Panc1 (cell line): ENCODE measurements around the gene PTGS2. TPM values are rescaled to one million over a fixed set of nuclear protein-coding genes. Genes with fewer than 3 reads are reported as not detected.

ENCODE experiments used
- ATAC-seq: fragments of 200-7000 bp; cut with Tn5 transposase; 2 replicates; pipeline ENCODE4 v1.9.1; 2020; ENCODE audit warnings: mild to moderate bottlenecking, moderate library complexity
- BruUV-seq: library from RNA; stranded (reverse); fragments of 400-500 nt; replicated peaks from 2 replicates; lab custom pipeline; 2021; lab: Mats Ljungman, UMichigan
- CTCF ChIA-PET: fragments of 300-600 bp; sonication (Branson Sonifier 250); formaldehyde crosslinking; loops from one replicate; lab custom pipeline; 2022; ENCODE audit warnings: antibody characterized with exemption; lab: Charles Lee
- POLR2A ChIA-PET: fragments of 300-600 bp; sonication (Branson Sonifier 250); formaldehyde crosslinking; loops from one replicate; lab custom pipeline; 2022; ENCODE audit warnings: antibody characterized with exemption; lab: Charles Lee
- DNase-seq: peaks from one replicate; pipeline ENCODE4 v3.0.0-alpha.2; 2010; ENCODE audit warnings: low read depth, low spot score
- H3K27ac ChIP-seq: 2 replicates; pipeline ENCODE4 v1.5.1; 2011; ENCODE audit warnings: mild to moderate bottlenecking, low read length, inconsistent platforms
- H3K27me3 ChIP-seq: fragments of 200-500 bp; sonication (Bioruptor generic); 2 replicates; pipeline ENCODE4 v1.6.0; 2014; ENCODE audit warnings: low read length, inconsistent platforms; ENCODE audit not compliant: control insufficient read depth, insufficient read depth
- H3K36me3 ChIP-seq: fragments of 200-500 bp; sonication (Bioruptor generic); 2 replicates; pipeline ENCODE4 v1.5.1; 2014; ENCODE audit warnings: inconsistent platforms, mild to moderate bottlenecking, low read length, moderate library complexity; ENCODE audit not compliant: control insufficient read depth, insufficient read depth
- H3K4me1 ChIP-seq: 2 replicates; pipeline ENCODE4 v1.5.1; 2011; ENCODE audit warnings: inconsistent platforms, mild to moderate bottlenecking, low read length, moderate library complexity; ENCODE audit not compliant: control insufficient read depth, insufficient read depth
- H3K4me3 ChIP-seq, 2 experiments: 2 replicates each; pipeline ENCODE4 v1.5.1; 2011 to 2012; ENCODE audit warnings: low read depth in 2 of 2, low read length in 2 of 2, mild to moderate bottlenecking in 2 of 2, inconsistent platforms in 1 of 2, moderate library complexity in 1 of 2
- H3K9me3 ChIP-seq: fragments of 200-500 bp; sonication (Bioruptor generic); 2 replicates; pipeline ENCODE4 v1.5.1; 2014; ENCODE audit warnings: low read depth, mild to moderate bottlenecking, inconsistent platforms, low read length, moderate library complexity; ENCODE audit not compliant: control insufficient read depth, insufficient read depth
- CTCF ChIP-seq: fragments of 450-650 bp; IDR thresholded peaks from 2 replicates; pipeline ENCODE4 v1.5.1; 2017; ENCODE audit warnings: mild to moderate bottlenecking
- POLR2AphosphoS5 ChIP-seq: IDR thresholded peaks from 2 replicates; pipeline ENCODE4 v1.6.1; 2012; ENCODE audit warnings: mild to moderate bottlenecking, low read depth, low read length, moderate library complexity
- REST ChIP-seq, 2 experiments: IDR thresholded peaks; 2 replicates each; pipeline ENCODE4 v1.6.1; 2011 to 2012; ENCODE audit warnings: low read depth in 2 of 2, control low read depth in 1 of 2, low read length in 1 of 2, mild to moderate bottlenecking in 1 of 2, moderate library complexity in 1 of 2; ENCODE audit not compliant: insufficient read depth in 1 of 2
- SIN3A ChIP-seq: IDR thresholded peaks from 2 replicates; pipeline ENCODE4 v1.6.1; 2012; ENCODE audit warnings: low read depth, mild to moderate bottlenecking, low read length, moderate library complexity, borderline replicate concordance; ENCODE audit not compliant: insufficient read depth
- TCF7L2 ChIP-seq: IDR thresholded peaks from 2 replicates; pipeline ENCODE4 v1.6.1; 2011; ENCODE audit warnings: mild to moderate bottlenecking, low read depth, low read length, inconsistent platforms
- in situ Hi-C: cut with HindIII; loops from 2 replicates; pipeline ENCODE4 v1.10.0; 2016; ENCODE audit warnings: low sequenced_read_pairs, low pct_unique_long_range_greater_than_20kb
- intact Hi-C: fragments of 100-400 bp; cut with micrococcal nuclease; formaldehyde crosslinking; loops from one replicate; pipeline ENCODE4 v1.10.0; 2022; ENCODE audit not compliant: unreplicated experiment
- total RNA-seq: library from RNA; stranded (reverse); gene quantifications from one replicate; pipeline ENCODE4 v1.2.1, GENCODE V29; 2021; ENCODE audit not compliant: unreplicated experiment

The PTGS2 gene
- total RNA-seq, 1 experiment from 2014 or later, result not detected

GRCh38 chr1:186689907-186690306 lies 9.7 kb upstream of the PTGS2 start:
- TF ChIP-seq CTCF, result no peak
- no peak for TF ChIP-seq REST (IDR thresholded peaks at IDR 0.05; ENCODE audit: insufficient read depth in 1 of 2, low read depth in 2 of 2, low read length in 1 of 2)
- TF ChIP-seq TCF7L2, result no peak
- TF ChIP-seq POLR2AphosphoS5, result no peak
- TF ChIP-seq SIN3A, result no peak
- no peak for DNase-seq
- Histone ChIP-seq H3K4me1 (no peaks in the 10 kb centered on the region), H3K36me3 (no peaks in the 10 kb centered on the region), H3K4me3 (no peak overlapping the region), H3K9me3 (no peaks in the 10 kb centered on the region), H3K27ac (no peak overlapping the region), H3K27me3 (no peaks in the 10 kb centered on the region)
- intact Hi-C loops, result loop anchor here (10.0 kb wide), 1 partner anchor 205 kb away; no protein-coding TSS in a partner anchor
- in situ Hi-C loops, result no loop called here
- ATAC-seq, result no peak
- ChIA-PET CTCF (no interaction called here), POLR2A (no interaction called here)
- BruUV-seq, result no TSS peak

DNA sequence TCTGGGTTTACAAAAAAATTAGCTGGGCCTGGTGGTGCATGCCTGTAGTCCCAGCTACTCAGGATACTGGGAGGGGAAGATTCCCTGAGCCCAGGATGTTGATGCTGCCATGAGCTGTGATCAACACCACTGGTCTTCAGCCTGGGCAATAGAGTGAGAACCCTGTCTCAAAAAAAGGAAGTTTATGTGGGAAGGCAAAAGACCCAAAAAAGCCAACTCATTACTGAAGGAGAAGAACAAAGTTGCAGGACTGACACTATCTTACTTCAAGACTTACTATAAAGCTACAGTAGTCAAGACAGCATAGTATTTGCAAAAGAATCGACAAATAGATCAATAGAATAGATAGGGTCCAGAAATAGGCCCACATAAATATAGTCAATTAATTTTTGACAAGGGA lies 9.2 kb upstream of the PTGS2 start:
- no TSS peak for BruUV-seq
- intact Hi-C loops, result loop anchor here (10.0 kb wide), 1 partner anchor 205 kb away; no protein-coding TSS in a partner anchor
- Histone ChIP-seq H3K27me3 (no peaks in the 10 kb centered on the region), H3K27ac (no peak overlapping the region), H3K36me3 (no peaks in the 10 kb centered on the region), H3K4me1 (no peaks in the 10 kb centered on the region), H3K4me3 (no peak overlapping the region), H3K9me3 (no peaks in the 10 kb centered on the region)
- ATAC-seq, result no peak
- ChIA-PET POLR2A (no interaction called here), CTCF (no interaction called here)
- in situ Hi-C loops, result no loop called here
- no peak for TF ChIP-seq CTCF
- TF ChIP-seq POLR2AphosphoS5, result no peak
- no peak for TF ChIP-seq TCF7L2
- no peak for TF ChIP-seq SIN3A
- TF ChIP-seq REST (IDR thresholded peaks at IDR 0.05; ENCODE audit: insufficient read depth in 1 of 2, low read depth in 2 of 2, low read length in 1 of 2), result no peak
- no peak for DNase-seq
